Mesenchymal stem cell (in vitro differentiated cells and primary cell): ENCODE results near the gene KIR2DL4.
"Not testable (repeated sequence)": the region's sequence is repeated elsewhere in the genome, so short reads cannot be mapped to it uniquely, and the experiment has no call there.

Experiments
- DNase-seq: peaks from one replicate; pipeline ENCODE4 v3.0.0-alpha.2; 2013
- H2AFZ ChIP-seq: one replicate; pipeline ENCODE4 v1.6.1; 2013; ENCODE audit warnings: low read depth, mild to moderate bottlenecking, control low read depth, inconsistent platforms, low read length, moderate library complexity
- H2AK5ac ChIP-seq: 2 replicates; pipeline ENCODE4 v1.6.1; 2013; ENCODE audit warnings: low read length, moderate library complexity, mild to moderate bottlenecking, inconsistent platforms; ENCODE audit not compliant: severe bottlenecking
- H2BK120ac ChIP-seq: one replicate; pipeline ENCODE4 v1.6.1; 2013; ENCODE audit warnings: low read depth, mild to moderate bottlenecking, inconsistent platforms, low read length, moderate library complexity
- H2BK12ac ChIP-seq, 2 experiments: one replicate each; pipeline ENCODE4 v1.6.1; 2013; ENCODE audit warnings: inconsistent platforms in 2 of 2, low read length in 2 of 2, mild to moderate bottlenecking in 2 of 2, moderate library complexity in 2 of 2, control low read depth in 1 of 2
- H2BK15ac ChIP-seq: one replicate; pipeline ENCODE4 v1.6.1; 2013; ENCODE audit warnings: mild to moderate bottlenecking, low read depth, inconsistent platforms; ENCODE audit not compliant: poor library complexity, severe bottlenecking
- H2BK5ac ChIP-seq: 2 replicates; pipeline ENCODE4 v1.6.1; 2013; ENCODE audit warnings: low read depth, mild to moderate bottlenecking, low read length, control low read depth, inconsistent platforms; ENCODE audit not compliant: poor library complexity, severe bottlenecking
- H3K14ac ChIP-seq, 2 experiments: one replicate each; pipeline ENCODE4 v1.6.1; 2013; ENCODE audit warnings: inconsistent platforms in 2 of 2, low read length in 2 of 2, control low read depth in 1 of 2, mild to moderate bottlenecking in 1 of 2, moderate library complexity in 1 of 2
- H3K18ac ChIP-seq, 2 experiments: one replicate each; pipeline ENCODE4 v1.6.1; 2013; ENCODE audit warnings: inconsistent platforms in 2 of 2, low read length in 2 of 2, control low read depth in 1 of 2, low read depth in 1 of 2, mild to moderate bottlenecking in 1 of 2
- H3K23ac ChIP-seq, 2 experiments: one replicate each; pipeline ENCODE4 v1.6.1; 2013; ENCODE audit warnings: inconsistent platforms in 2 of 2, low read length in 2 of 2, mild to moderate bottlenecking in 2 of 2, moderate library complexity in 2 of 2, control low read depth in 1 of 2
- H3K27ac ChIP-seq: 2 replicates; pipeline ENCODE4 v1.5.1; 2013; ENCODE audit warnings: mild to moderate bottlenecking, moderate library complexity, low read length, control low read depth, inconsistent platforms; ENCODE audit not compliant: poor library complexity, severe bottlenecking
- H3K27me3 ChIP-seq, 2 experiments: 2 replicates each; pipeline versions ENCODE4 v1.6.1 to v1.7.0; 2013; ENCODE audit warnings: low read length in 2 of 2, mild to moderate bottlenecking in 2 of 2, moderate library complexity in 2 of 2, control low read depth in 1 of 2, inconsistent platforms in 1 of 2; ENCODE audit not compliant: control insufficient read depth in 1 of 2, insufficient read depth in 1 of 2
- H3K36me3 ChIP-seq, 2 experiments: 2 replicates each; pipeline versions ENCODE4 v1.6.1 to v1.7.0; 2013; ENCODE audit warnings: low read length in 2 of 2, control low read depth in 1 of 2, inconsistent platforms in 1 of 2, low read depth in 1 of 2, mild to moderate bottlenecking in 1 of 2; ENCODE audit not compliant: insufficient read depth in 2 of 2, control insufficient read depth in 1 of 2
- H3K4ac ChIP-seq, 2 experiments: one replicate each; pipeline ENCODE4 v1.6.1; 2013; ENCODE audit warnings: inconsistent platforms in 2 of 2, low read length in 2 of 2, mild to moderate bottlenecking in 2 of 2, moderate library complexity in 2 of 2, control low read depth in 1 of 2, low read depth in 1 of 2
- H3K4me1 ChIP-seq: 2 replicates; pipeline ENCODE4 v1.6.1; 2013; ENCODE audit warnings: low read depth, low read length, control low read depth; ENCODE audit not compliant: control insufficient read depth, insufficient read depth
- H3K4me2 ChIP-seq: 2 replicates; pipeline ENCODE4 v1.6.1; 2013; ENCODE audit warnings: low read length, mild to moderate bottlenecking, inconsistent platforms; ENCODE audit not compliant: poor library complexity, severe bottlenecking
- H3K4me3 ChIP-seq, 2 experiments: 2 replicates each; pipeline versions ENCODE4 v1.5.1 to v1.7.0; 2013; ENCODE audit warnings: low read length in 2 of 2, mild to moderate bottlenecking in 2 of 2, control low read depth in 1 of 2, low read depth in 1 of 2; ENCODE audit not compliant: insufficient read depth in 1 of 2
- H3K79me1 ChIP-seq: replicated peaks from 2 replicates; pipeline ENCODE4 v1.6.1; 2013; ENCODE audit warnings: mild to moderate bottlenecking, control low read depth, low read length, inconsistent platforms; ENCODE audit not compliant: poor library complexity, severe bottlenecking
- H3K9ac ChIP-seq: 2 replicates; pipeline ENCODE4 v1.7.0; 2013; ENCODE audit warnings: mild to moderate bottlenecking, low read length, moderate library complexity
- H3K9me3 ChIP-seq: 2 replicates; pipeline ENCODE4 v1.7.0; 2013; ENCODE audit warnings: mild to moderate bottlenecking, low read length; ENCODE audit not compliant: control insufficient read depth
- H4K8ac ChIP-seq: one replicate; pipeline ENCODE4 v1.6.1; 2013; ENCODE audit warnings: inconsistent platforms, mild to moderate bottlenecking, low read length, moderate library complexity
- H4K91ac ChIP-seq: one replicate; pipeline ENCODE4 v1.6.1; 2013; ENCODE audit warnings: mild to moderate bottlenecking, low read length, inconsistent platforms
- whole genome bisulfite sequencing: methylation state at CpG from one replicate; pipeline ENCODE4 v1.1.7; 2013; ENCODE audit warnings: mixed read lengths; 5-methylcytosine and 5-hydroxymethylcytosine counted together

The KIR2DL4 gene

DNA sequence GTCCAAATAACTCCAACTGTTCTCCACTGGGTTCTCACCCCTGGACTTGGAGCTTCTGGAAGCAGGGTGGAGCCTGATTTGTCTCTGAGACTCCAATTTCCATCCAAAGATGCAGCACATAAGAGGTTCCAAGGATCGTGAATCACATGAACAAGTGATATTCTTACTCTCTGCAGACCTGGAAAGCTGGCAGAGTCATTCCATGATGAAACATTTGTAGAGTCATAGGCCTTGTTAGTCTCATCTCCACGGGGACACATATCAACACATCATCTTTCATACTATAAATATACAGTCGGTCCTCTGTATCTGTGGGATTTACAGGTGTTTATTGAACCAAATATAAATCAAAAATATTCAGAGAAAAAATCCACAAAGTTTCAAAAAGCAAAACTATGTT lies 11.2 kb downstream of the KIR2DL4 start:
- not testable (repeated sequence) for H2BK12ac ChIP-seq, H3K4ac ChIP-seq, H3K18ac ChIP-seq, H3K4me2 ChIP-seq, H3K36me3 ChIP-seq, H3K27ac ChIP-seq, H4K91ac ChIP-seq, H2BK5ac ChIP-seq, H3K79me1 ChIP-seq, H3K14ac ChIP-seq, H2AFZ ChIP-seq, H3K4me1 ChIP-seq, H3K4me3 ChIP-seq, DNase-seq, H4K8ac ChIP-seq, H3K27me3 ChIP-seq, H3K9me3 ChIP-seq, H3K9ac ChIP-seq, H2AK5ac ChIP-seq, H2BK15ac ChIP-seq, H3K23ac ChIP-seq, H2BK120ac ChIP-seq
- WGBS: 33% methylated on average over 1 of the region's 3 CpGs

DNA sequence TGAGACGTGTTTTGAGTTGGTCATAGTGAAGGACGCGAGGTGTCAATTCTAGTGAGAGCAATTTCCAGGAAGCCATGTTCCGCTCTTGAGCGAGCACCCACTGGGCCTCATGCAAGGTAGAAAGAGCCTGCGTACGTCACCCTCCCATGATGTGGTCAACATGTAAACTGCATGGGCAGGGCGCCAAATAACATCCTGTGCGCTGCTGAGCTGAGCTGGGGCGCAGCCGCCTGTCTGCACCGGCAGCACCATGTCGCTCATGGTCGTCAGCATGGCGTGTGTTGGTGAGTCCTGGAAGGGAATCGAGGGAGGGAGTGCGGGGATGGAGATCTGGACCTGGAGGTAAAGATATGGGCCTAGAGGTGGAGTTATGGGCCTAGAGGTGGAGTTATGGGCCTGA lies 12.8 kb downstream of the KIR2DL4 start, which contains the start of gene KIR3DL1:
Gene KIR3DL1, plus strand, starts transcription at position 218 of the 400 bp plus-strand sequence.
- 84% methylated on average over 13 of the region's 17 CpGs for WGBS
- not testable (repeated sequence) for H3K4ac ChIP-seq, H3K27ac ChIP-seq

DNA sequence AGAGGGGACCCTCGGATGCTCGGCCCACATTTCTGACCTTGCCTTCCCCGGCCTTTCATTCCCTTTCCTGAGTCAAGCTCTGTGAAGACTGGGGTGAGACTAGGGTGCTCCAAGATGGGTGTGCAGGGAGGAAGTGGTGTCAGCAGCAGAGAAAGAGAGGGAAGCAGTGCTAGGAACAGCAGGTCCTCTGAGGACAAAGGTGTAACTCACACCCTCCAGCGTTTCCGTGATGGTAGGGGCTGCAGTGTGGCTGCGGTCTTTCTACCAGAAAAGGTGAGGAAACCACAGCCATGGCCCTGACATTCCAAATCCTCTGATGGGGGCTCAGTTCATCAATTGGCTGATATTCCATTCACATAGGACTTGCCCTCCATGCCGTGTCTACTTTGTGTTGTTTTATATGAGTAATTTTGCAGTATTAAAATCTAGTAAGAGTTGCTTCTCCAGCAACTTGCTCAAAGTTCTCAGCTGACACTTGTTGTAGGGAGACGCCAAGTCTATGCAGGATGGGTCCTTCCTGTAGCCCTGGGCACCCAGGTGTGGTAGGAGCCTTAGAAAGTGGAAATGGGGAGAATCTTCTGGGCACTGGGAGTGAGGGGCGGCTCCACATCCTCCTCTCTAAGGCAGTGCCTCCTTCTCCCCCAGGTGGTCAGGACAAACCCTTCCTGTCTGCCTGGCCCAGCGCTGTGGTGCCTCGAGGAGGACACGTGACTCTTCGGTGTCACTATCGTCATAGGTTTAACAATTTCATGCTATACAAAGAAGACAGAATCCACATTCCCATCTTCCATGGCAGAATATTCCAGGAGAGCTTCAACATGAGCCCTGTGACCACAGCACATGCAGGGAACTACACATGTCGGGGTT lies 14.5 kb downstream of the KIR2DL4 start:
- Histone ChIP-seq H2BK120ac (no peak overlapping the region), H3K4ac (no peak overlapping the region), H4K8ac (no peak overlapping the region), H4K91ac (no peak overlapping the region), H3K18ac (no peak overlapping the region), H2AK5ac (no peak overlapping the region), H2AFZ (no peak overlapping the region), H3K79me1 (no peaks in the 10 kb centered on the region), H3K9me3 (no peaks in the 10 kb centered on the region), H3K23ac (no peak overlapping the region), H3K27ac (no peak overlapping the region), H3K4me3 (no peak overlapping the region), H2BK15ac (no peak overlapping the region), H2BK5ac (no peak overlapping the region), H3K9ac (no peak overlapping the region), H3K4me1 (no peaks in the 10 kb centered on the region), H3K36me3 (no peaks in the 10 kb centered on the region), H3K4me2 (no peak overlapping the region), H3K14ac (no peak overlapping the region), H2BK12ac (no peak overlapping the region), H3K27me3 (no peaks in the 10 kb centered on the region)
- no peak for DNase-seq
- 60% methylated on average over 15 of the region's 15 CpGs for WGBS

More for the DNA sequence above, 12.8 kb downstream of the KIR2DL4 start, which contains the start of gene KIR3DL1:
- H3K4me2 ChIP-seq, H2AK5ac ChIP-seq, H3K27me3 ChIP-seq, H3K23ac ChIP-seq, H3K4me1 ChIP-seq, H3K4me3 ChIP-seq, H3K18ac ChIP-seq, H2BK15ac ChIP-seq, H3K79me1 ChIP-seq, DNase-seq, H3K14ac ChIP-seq, H4K8ac ChIP-seq, H3K36me3 ChIP-seq, H4K91ac ChIP-seq, H2BK12ac ChIP-seq, H3K9me3 ChIP-seq, H3K9ac ChIP-seq, H2BK120ac ChIP-seq, H2AFZ ChIP-seq, H2BK5ac ChIP-seq: not testable (repeated sequence)

DNA sequence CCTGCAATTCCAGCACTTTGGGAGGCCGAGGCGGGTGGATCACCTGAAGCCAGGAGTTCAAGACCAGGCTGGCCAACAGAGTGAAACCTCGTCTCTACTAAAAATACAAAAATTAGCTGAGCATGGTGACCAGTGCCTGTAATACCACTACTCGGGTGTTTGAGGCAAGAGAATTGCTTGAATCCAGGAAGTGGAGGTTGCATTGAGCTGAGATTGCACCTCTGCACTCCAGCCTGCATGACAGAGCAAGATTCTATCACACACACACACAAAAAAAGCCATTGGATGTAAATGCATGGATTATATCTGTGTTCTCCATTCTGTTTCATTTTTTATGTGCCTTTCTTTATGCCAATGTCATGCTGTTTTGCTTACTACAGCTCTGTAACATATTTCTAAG lies 21.0 kb downstream of the KIR2DL4 start:
- H4K91ac ChIP-seq, H2BK120ac ChIP-seq, H3K4me1 ChIP-seq, H3K14ac ChIP-seq, H2BK12ac ChIP-seq, H4K8ac ChIP-seq, H3K79me1 ChIP-seq, H3K4me3 ChIP-seq, H3K4me2 ChIP-seq, DNase-seq, H3K9me3 ChIP-seq, H3K36me3 ChIP-seq, H3K23ac ChIP-seq, H3K4ac ChIP-seq, H3K27ac ChIP-seq, H2BK15ac ChIP-seq, H2BK5ac ChIP-seq, H2AFZ ChIP-seq, H3K9ac ChIP-seq, H3K27me3 ChIP-seq, H2AK5ac ChIP-seq, H3K18ac ChIP-seq: not testable (repeated sequence)
- WGBS: 61% methylated on average over 3 of the region's 4 CpGs
